KMS-11 (cell line): ENCODE results near the gene KIF26B.

Experiments
- H2AFZ ChIP-seq: fragments of 200-600 bp; sonication (generic); 2 replicates; pipeline ENCODE4 v1.6.1; 2016; ENCODE audit warnings: antibody characterized with exemption, mixed run types, low read depth
- H3K27ac ChIP-seq: fragments of 200-600 bp; sonication (generic); 2 replicates; pipeline ENCODE4 v1.6.1; 2016; ENCODE audit warnings: mild to moderate bottlenecking, mixed run types
- H3K27me3 ChIP-seq: fragments of 200-600 bp; sonication (generic); 2 replicates; pipeline ENCODE4 v1.6.1; 2017; ENCODE audit warnings: mild to moderate bottlenecking, low read depth, mixed run types, moderate library complexity; ENCODE audit not compliant: insufficient read depth
- H3K36me3 ChIP-seq: fragments of 200-600 bp; sonication (generic); 2 replicates; pipeline ENCODE4 v1.6.1; 2017; ENCODE audit warnings: mild to moderate bottlenecking, mixed run types; ENCODE audit not compliant: insufficient read depth
- H3K4me1 ChIP-seq: fragments of 200-600 bp; sonication (generic); 2 replicates; pipeline ENCODE4 v1.6.1; 2016; ENCODE audit warnings: mild to moderate bottlenecking, low read depth, mixed run types; ENCODE audit not compliant: poor library complexity, severe bottlenecking
- H3K4me2 ChIP-seq: fragments of 200-600 bp; sonication (generic); 2 replicates; pipeline ENCODE4 v1.7.0; 2016; ENCODE audit warnings: mild to moderate bottlenecking, mixed run types
- H3K4me3 ChIP-seq: fragments of 200-600 bp; sonication (generic); IDR thresholded peaks from 2 replicates; pipeline ENCODE4 v1.6.1; 2017; ENCODE audit warnings: low read depth, low read length, mixed read lengths; ENCODE audit not compliant: insufficient read depth
- H3K79me2 ChIP-seq: fragments of 200-600 bp; sonication (generic); 2 replicates; pipeline ENCODE4 v1.6.1; 2016; ENCODE audit warnings: low read depth, mixed run types; ENCODE audit not compliant: insufficient read depth
- H3K9ac ChIP-seq: fragments of 200-600 bp; sonication (generic); 2 replicates; pipeline ENCODE4 v1.6.1; 2016; ENCODE audit warnings: mild to moderate bottlenecking, mixed run types
- H4K20me1 ChIP-seq: fragments of 200-600 bp; sonication (generic); 2 replicates; pipeline ENCODE4 v1.6.1; 2016; ENCODE audit warnings: mild to moderate bottlenecking, mixed run types; ENCODE audit not compliant: insufficient read depth
- CTCF ChIP-seq: fragments of 200-600 bp; sonication (generic); conservative IDR thresholded peaks from 2 replicates; pipeline ENCODE4 v1.6.1; 2017; ENCODE audit warnings: low read depth, mild to moderate bottlenecking, antibody characterized with exemption, low read length, moderate library complexity, mixed read lengths

The KIF26B gene

GRCh38 chr1:245337829-245338484 is 183.2 kb downstream of the KIF26B start:
- Histone ChIP-seq H3K36me3 (no peaks in the 10 kb centered on the region), H3K27me3 (no peaks in the 10 kb centered on the region), H3K4me3 (no peak overlapping the region), H3K27ac (no peak overlapping the region), H2AFZ (no peak overlapping the region), H3K79me2 (no peaks in the 10 kb centered on the region), H4K20me1 (no peaks in the 10 kb centered on the region), H3K9ac (no peak overlapping the region), H3K4me1 (no peaks in the 10 kb centered on the region), H3K4me2 (no peak overlapping the region)
- no peak for TF ChIP-seq CTCF

- no peak overlapping the region for H3K4me3 ChIP-seq
- H3K9ac ChIP-seq: no peak overlapping the region
- no peak overlapping the region for H3K4me2 ChIP-seq
- no peak overlapping the region for H2AFZ ChIP-seq
- H3K36me3 ChIP-seq: no peaks in the 10 kb centered on the region
- no peak overlapping the region for H3K27ac ChIP-seq
- no peaks in the 10 kb centered on the region for H4K20me1 ChIP-seq
- no peaks in the 10 kb centered on the region for H3K79me2 ChIP-seq
- no peaks in the 10 kb centered on the region for H3K4me1 ChIP-seq
- H3K27me3 ChIP-seq: no peaks in the 10 kb centered on the region
- no peak for TF ChIP-seq CTCF
Observed at GRCh38 chr1:245338485-245338877, 183.7 kb downstream of the KIF26B start.

GRCh38 chr1:245341743-245342142 is 187.0 kb downstream of the KIF26B start:
- no peaks in the 10 kb centered on the region for H3K79me2 ChIP-seq
- H3K4me3 ChIP-seq: no peak overlapping the region
- no peaks in the 10 kb centered on the region for H3K27me3 ChIP-seq
- no peak overlapping the region for H2AFZ ChIP-seq
- H3K36me3 ChIP-seq: no peaks in the 10 kb centered on the region
- TF ChIP-seq CTCF: no peak
- no peak overlapping the region for H3K4me2 ChIP-seq
- H4K20me1 ChIP-seq: no peaks in the 10 kb centered on the region
- H3K27ac ChIP-seq: no peak overlapping the region
- H3K4me1 ChIP-seq: no peaks in the 10 kb centered on the region
- no peak overlapping the region for H3K9ac ChIP-seq

GRCh38 chr1:245345191-245345884 is 190.6 kb downstream of the KIF26B start:
- Histone ChIP-seq H3K27ac (no peak overlapping the region), H3K4me2 (no peak overlapping the region), H3K36me3 (no peaks in the 10 kb centered on the region), H3K4me1 (no peaks in the 10 kb centered on the region), H2AFZ (no peak overlapping the region), H3K9ac (no peak overlapping the region), H4K20me1 (no peaks in the 10 kb centered on the region), H3K27me3 (no peaks in the 10 kb centered on the region), H3K79me2 (no peaks in the 10 kb centered on the region), H3K4me3 (no peak overlapping the region)
- TF ChIP-seq CTCF: no peak
